Stomach smooth muscle (tissue), 2 donors: Measurements from ENCODE around the gene NR0B1.

ENCODE experiments used
- H3K27ac ChIP-seq: one replicate; pipeline ENCODE4 v1.7.0; 2013; ENCODE audit warnings: mild to moderate bottlenecking, low read length, inconsistent platforms
- H3K27me3 ChIP-seq, 2 donors: one replicate each; pipeline ENCODE4 v1.7.0; 2013; ENCODE audit warnings: low read length in 2 of 2; ENCODE audit not compliant: insufficient read depth in 2 of 2, control insufficient read depth in 1 of 2
- H3K36me3 ChIP-seq, 2 donors: one replicate each; pipeline ENCODE4 v1.7.0; 2013; ENCODE audit warnings: low read length in 2 of 2; ENCODE audit not compliant: control insufficient read depth in 2 of 2, insufficient read depth in 2 of 2
- H3K4me1 ChIP-seq: one replicate; pipeline ENCODE4 v1.7.0; 2013; ENCODE audit warnings: low read length; ENCODE audit not compliant: control insufficient read depth, insufficient read depth
- H3K4me3 ChIP-seq, 2 donors: one replicate each; pipeline ENCODE4 v1.7.0; 2013; ENCODE audit warnings: low read length in 2 of 2
- H3K9ac ChIP-seq, 2 donors: one replicate each; pipeline ENCODE4 v1.7.0; 2013; ENCODE audit warnings: low read length in 2 of 2, mild to moderate bottlenecking in 1 of 2
- H3K9me3 ChIP-seq, 2 donors: one replicate each; pipeline ENCODE4 v1.7.0; 2013; ENCODE audit warnings: low read length in 2 of 2; ENCODE audit not compliant: control insufficient read depth in 2 of 2
- donor health status: healthy.
- donor health status: Pancreatic carcinoma.

The NR0B1 gene

DNA sequence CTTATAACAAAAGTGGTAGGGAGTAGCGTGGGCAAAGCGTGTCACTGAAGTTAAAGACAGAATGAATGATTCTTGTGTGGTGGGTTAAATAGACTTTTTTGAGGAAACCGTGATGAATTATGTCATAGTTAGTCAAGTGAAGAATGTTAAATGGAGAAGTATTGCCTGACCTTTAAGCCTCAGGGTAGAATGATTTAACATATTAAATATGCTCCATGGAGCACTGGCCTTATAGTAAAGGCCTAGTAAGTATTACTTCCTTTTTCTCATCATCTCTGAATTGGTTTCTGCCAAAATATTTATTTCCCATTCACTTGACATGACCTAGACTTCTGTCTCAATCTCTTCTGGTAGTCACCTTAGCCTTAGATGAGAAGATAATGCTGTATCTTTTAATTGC, 38.6 kb downstream of the NR0B1 start:
- no peak overlapping the region for H3K27ac ChIP-seq
- H3K9ac ChIP-seq: no peak overlapping the region
- peaks cover 0 to 2% of the 10 kb centered on the region in 2 donors for H3K27me3 ChIP-seq
- no peak overlapping the region for H3K4me3 ChIP-seq
- H3K9me3 ChIP-seq: no peaks in the 10 kb centered on the region
- H3K36me3 ChIP-seq: no peaks in the 10 kb centered on the region
- H3K4me1 ChIP-seq: no peaks in the 10 kb centered on the region

GRCh38 chrX:30262763-30263162, 46.4 kb downstream of the NR0B1 start:
- Histone ChIP-seq H3K9me3 (no peaks in the 10 kb centered on the region), H3K9ac (no peak overlapping the region), H3K4me1 (no peaks in the 10 kb centered on the region), H3K4me3 (no peak overlapping the region), H3K27ac (no peak overlapping the region), H3K36me3 (no peaks in the 10 kb centered on the region), H3K27me3 (peaks cover 0 to 4% of the 10 kb centered on the region in 2 donors)

- H3K4me3 ChIP-seq: no peak overlapping the region
- peaks cover 0 to 2% of the 10 kb centered on the region in 2 donors for H3K9me3 ChIP-seq
- H3K9ac ChIP-seq: no peak overlapping the region
- H3K36me3 ChIP-seq: no peaks in the 10 kb centered on the region
- no peaks in the 10 kb centered on the region for H3K4me1 ChIP-seq
- H3K27me3 ChIP-seq: peaks cover 0 to 4% of the 10 kb centered on the region in 2 donors
- no peak overlapping the region for H3K27ac ChIP-seq
These were observed 48.2 kb downstream of the NR0B1 start for GRCh38 chrX:30261012-30261411.

GRCh38 chrX:30259927-30260326, 49.3 kb downstream of the NR0B1 start:
- no peak overlapping the region for H3K4me3 ChIP-seq
- no peaks in the 10 kb centered on the region for H3K36me3 ChIP-seq
- no peaks in the 10 kb centered on the region for H3K4me1 ChIP-seq
- H3K9ac ChIP-seq: no peak overlapping the region
- no peaks in the 10 kb centered on the region for H3K27me3 ChIP-seq
- no peak overlapping the region for H3K27ac ChIP-seq
- H3K9me3 ChIP-seq: peaks cover 0 to 2% of the 10 kb centered on the region in 2 donors
